Breast epithelium (tissue), 4 donors: Measurements from ENCODE around the gene MCL1. TPM values are rescaled to one million over a fixed set of nuclear protein-coding genes. Genes with fewer than 3 reads are reported as not detected.
"Not testable (repeated sequence)": the region's sequence is repeated elsewhere in the genome, so short reads cannot be mapped to it uniquely, and the experiment has no call there.

Experiments used
- DNase-seq, 2 donors: peaks; one replicate each; pipeline ENCODE4 v3.0.0-alpha.2; 2019; ENCODE audit warnings: low spot score in 2 of 2
- H3K27ac ChIP-seq, 2 donors: fragments of 200-600 bp; sonication (generic) in 1 of 2; one replicate each; pipeline ENCODE4 v1.5.1; 2016 to 2019; ENCODE audit warnings: mild to moderate bottlenecking in 1 of 2
- H3K27me3 ChIP-seq, 2 donors: fragments of 200-600 bp; sonication (generic) in 1 of 2; one replicate each; pipeline versions ENCODE4 v1.5.1 to v1.6.0; 2017 to 2019; ENCODE audit warnings: control low read depth in 1 of 2, mild to moderate bottlenecking in 1 of 2
- H3K36me3 ChIP-seq: fragments of 200-600 bp; one replicate; pipeline ENCODE4 v1.5.1; 2019
- H3K4me1 ChIP-seq, 2 donors: fragments of 200-600 bp; sonication (generic); one replicate each; pipeline ENCODE4 v1.5.1; 2016 to 2019; ENCODE audit warnings: control low read depth in 1 of 2
- H3K4me3 ChIP-seq, 3 donors: fragments of 200-600 bp; sonication (generic); 1 replicate in 2 of 3; 2 replicates in 1 of 3; pipeline ENCODE4 v1.5.1; 2016 to 2019; ENCODE audit warnings: mild to moderate bottlenecking in 3 of 3, moderate library complexity in 2 of 3
- H3K9me3 ChIP-seq, 2 donors: fragments of 200-600 bp; sonication (generic) in 1 of 2; one replicate each; pipeline ENCODE4 v1.5.1; 2016 to 2019; ENCODE audit warnings: control low read depth in 1 of 2
- POLR2A ChIP-seq: fragments of 450-650 bp; IDR thresholded peaks from one replicate; pipeline ENCODE4 v1.6.1; 2016; ENCODE audit warnings: antibody characterized with exemption, mild to moderate bottlenecking, moderate library complexity
- POLR2AphosphoS5 ChIP-seq, 3 donors: sonication (generic); formaldehyde crosslinking; IDR thresholded peaks; one replicate each; pipeline ENCODE4 v1.6.1; 2017; ENCODE audit warnings: antibody characterized with exemption in 3 of 3
- intact Hi-C: fragments of 100-400 bp; cut with DNase I; formaldehyde crosslinking; loops from one replicate; pipeline ENCODE4 v1.15.1; 2023; ENCODE audit warnings: low total_unique reads
- total RNA-seq, 3 donors: library from RNA; depleted of rRNA; stranded (reverse); fragments of >200 nt; gene quantifications; one replicate each; pipeline ENCODE4 v1.1.0, GENCODE V29; 2016
- TF ChIP-seq, protein P1 (sequence below), 3 donors: fragments of 450-650 bp; IDR thresholded peaks; one replicate each; pipeline ENCODE4 v1.5.1; 2016 to 2017; ENCODE audit warnings: antibody characterized with exemption in 3 of 3, mild to moderate bottlenecking in 3 of 3, moderate library complexity in 3 of 3

MCL1 gene
- 100 to 1,000 TPM; 257 to 535 (median 333) TPM for total RNA-seq

DNA sequence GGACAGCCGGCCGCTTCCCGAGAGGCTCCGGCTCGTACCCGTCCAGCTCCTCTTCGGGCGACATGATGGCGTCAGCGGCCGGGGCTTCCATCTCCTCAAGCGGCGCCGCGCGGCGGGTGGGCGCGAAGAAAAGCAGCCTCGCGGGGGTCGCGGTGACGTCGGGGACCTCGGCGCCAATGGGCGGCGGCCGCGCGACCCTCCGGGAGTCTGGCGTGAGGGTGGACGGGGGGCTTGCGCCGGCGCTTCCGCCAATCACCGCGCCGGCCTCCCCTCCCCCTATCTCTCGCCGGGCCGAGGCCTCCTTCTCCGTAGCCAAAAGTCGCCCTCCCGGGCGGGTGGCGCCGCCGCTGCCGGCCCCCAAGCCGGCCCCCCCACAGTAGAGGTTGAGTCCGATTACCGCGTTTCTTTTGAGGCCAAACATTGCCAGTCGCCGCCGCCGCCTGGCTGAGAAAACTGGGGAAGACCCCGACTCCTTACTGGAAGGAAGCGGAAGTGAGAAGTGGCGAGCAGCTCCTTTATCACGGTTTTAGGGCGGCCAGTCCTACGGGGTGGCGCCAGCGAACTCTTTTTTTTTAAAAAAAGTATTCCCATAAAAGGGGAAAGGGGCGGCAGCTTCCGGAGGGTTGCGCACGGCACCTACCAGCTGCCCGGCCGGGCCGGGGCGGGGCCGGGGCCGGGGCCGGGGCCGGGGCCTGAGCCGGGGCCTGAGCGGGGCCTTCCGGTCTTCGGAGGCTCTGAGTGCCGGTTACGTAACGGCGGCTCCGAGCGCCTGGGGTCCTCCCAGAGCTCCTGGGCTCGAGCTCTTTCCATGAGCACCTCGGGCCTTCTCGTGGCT lies at the start of gene MCL1:
Gene MCL1, minus strand, starts transcription at position 501 of the 835 bp plus-strand sequence. Its CDS starts 80 bp downstream, at position 421.
- H3K27me3 ChIP-seq, result no peaks in the 10 kb centered on the region
- intact Hi-C loops, result no loop called here
- no peaks in the 10 kb centered on the region for H3K9me3 ChIP-seq
- no peaks in the 10 kb centered on the region for H3K4me1 ChIP-seq
- H3K27ac ChIP-seq, result peak within 1 kb of the TSS; percentile 99 to 100
- H3K36me3 ChIP-seq, result no peaks in the 10 kb centered on the region
- DNase-seq, result peak; percentile 92 to 93
- TF ChIP-seq, protein P1, sequence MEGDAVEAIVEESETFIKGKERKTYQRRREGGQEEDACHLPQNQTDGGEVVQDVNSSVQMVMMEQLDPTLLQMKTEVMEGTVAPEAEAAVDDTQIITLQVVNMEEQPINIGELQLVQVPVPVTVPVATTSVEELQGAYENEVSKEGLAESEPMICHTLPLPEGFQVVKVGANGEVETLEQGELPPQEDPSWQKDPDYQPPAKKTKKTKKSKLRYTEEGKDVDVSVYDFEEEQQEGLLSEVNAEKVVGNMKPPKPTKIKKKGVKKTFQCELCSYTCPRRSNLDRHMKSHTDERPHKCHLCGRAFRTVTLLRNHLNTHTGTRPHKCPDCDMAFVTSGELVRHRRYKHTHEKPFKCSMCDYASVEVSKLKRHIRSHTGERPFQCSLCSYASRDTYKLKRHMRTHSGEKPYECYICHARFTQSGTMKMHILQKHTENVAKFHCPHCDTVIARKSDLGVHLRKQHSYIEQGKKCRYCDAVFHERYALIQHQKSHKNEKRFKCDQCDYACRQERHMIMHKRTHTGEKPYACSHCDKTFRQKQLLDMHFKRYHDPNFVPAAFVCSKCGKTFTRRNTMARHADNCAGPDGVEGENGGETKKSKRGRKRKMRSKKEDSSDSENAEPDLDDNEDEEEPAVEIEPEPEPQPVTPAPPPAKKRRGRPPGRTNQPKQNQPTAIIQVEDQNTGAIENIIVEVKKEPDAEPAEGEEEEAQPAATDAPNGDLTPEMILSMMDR (IDR thresholded peaks at IDR 0.05), result peak; percentile 16 to 49 (median 20)
- peak; percentile 98 to 99 (median 99) for TF ChIP-seq POLR2AphosphoS5 (IDR thresholded peaks at IDR 0.05)
- TF ChIP-seq POLR2A, result peak; percentile 98
- H3K4me3 ChIP-seq, result peak within 1 kb of the TSS; percentile 96 to 99 (median 97)

DNA sequence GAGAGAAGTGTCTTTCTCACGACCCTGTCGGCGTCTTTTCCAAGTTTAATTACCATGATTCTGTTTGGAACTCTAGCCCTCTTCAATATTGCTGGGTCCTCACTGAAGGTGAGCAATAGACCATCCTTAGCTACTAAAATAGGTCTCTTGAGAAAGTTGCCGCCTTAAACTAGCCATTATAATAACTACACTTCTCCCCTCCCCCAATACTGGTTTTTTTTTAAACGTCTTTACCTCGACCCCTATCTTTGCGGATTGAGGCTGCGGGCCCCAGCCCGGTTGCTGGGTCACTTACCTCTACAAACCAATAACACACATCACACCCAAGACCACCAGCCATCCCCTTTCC lies 49.3 kb upstream of the MCL1 start:
- no peak for TF ChIP-seq POLR2A
- TF ChIP-seq POLR2AphosphoS5 (IDR thresholded peaks at IDR 0.05), result no peak
- TF ChIP-seq, protein P1 (IDR thresholded peaks at IDR 0.05), result no peak
- intact Hi-C loops, result loop anchor here (5.0 kb wide), 1 partner anchor 66 kb away; no protein-coding TSS in a partner anchor
- H3K36me3 ChIP-seq, result no peaks in the 10 kb centered on the region
- peak overlapping the region; percentile 96 to 97 for H3K27ac ChIP-seq
- H3K27me3 ChIP-seq, result no peaks in the 10 kb centered on the region
- no peaks in the 10 kb centered on the region for H3K9me3 ChIP-seq
- H3K4me1 ChIP-seq, result peaks cover 0 to 7% of the 10 kb centered on the region in 2 donors
- no peak for DNase-seq
- peak overlapping the region; percentile 53 to 70 (median 67) for H3K4me3 ChIP-seq

DNA sequence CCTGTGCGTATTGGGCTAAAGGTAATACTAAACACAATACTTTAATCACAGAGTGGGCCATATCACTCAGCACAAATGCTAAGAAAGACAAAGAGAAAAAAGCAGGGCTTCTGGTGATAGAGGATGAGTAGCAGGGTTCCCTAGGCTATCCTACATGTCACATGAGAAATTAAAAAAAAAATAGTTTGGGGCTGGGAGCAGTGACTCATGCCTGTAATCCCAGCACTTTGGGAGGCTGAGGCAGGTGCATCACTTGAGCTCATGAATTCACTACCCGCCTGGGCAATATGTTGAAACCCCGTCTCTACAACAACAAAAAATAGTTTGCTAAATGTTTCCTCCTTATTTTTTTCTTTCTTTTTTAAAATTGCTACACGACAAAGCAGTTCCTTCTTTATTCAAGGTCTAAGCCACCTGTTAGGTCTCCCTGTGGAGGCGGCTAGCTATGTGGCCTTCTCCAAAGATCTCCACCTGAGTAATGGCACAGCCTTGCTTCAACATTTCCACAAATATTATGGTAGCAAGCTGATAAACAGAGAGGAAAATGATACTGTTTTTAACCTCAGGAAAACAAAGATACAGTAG lies 48.5 kb upstream of the MCL1 start:
- intact Hi-C loops, result loop anchor here (5.0 kb wide), 1 partner anchor 66 kb away; no protein-coding TSS in a partner anchor

DNA sequence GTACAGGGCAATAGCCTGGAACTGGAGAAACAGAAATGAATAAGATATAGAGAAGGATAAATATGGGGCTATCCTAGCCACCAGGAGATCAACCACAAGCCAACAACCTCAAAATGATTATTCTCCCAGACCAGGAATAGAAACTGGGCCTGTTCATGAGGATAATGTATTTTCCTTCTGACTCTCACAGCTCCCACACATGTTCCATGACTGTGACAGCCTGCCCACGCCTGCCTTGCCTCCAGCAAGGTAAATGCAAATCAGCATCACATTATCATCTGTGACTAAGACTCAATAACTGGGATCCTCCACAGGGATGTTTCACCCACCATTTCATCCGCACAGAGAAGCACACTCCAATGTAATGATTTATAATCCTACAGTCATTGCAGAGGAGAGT lies 46.7 kb upstream of the MCL1 start:
- Histone ChIP-seq H3K27ac (peak overlapping the region; percentile 77 to 81), H3K36me3 (no peaks in the 10 kb centered on the region), H3K4me3 (no peak overlapping the region), H3K27me3 (no peaks in the 10 kb centered on the region), H3K9me3 (no peaks in the 10 kb centered on the region), H3K4me1 (peaks cover 0 to 16% of the 10 kb centered on the region in 2 donors)
- no peak for TF ChIP-seq POLR2AphosphoS5 (IDR thresholded peaks at IDR 0.05)
- TF ChIP-seq POLR2A, result no peak
- TF ChIP-seq, protein P1 (IDR thresholded peaks at IDR 0.05), result no peak
- DNase-seq, result no peak
- intact Hi-C loops, result loop anchor here (5.0 kb wide), 1 partner anchor 64 kb away; no protein-coding TSS in a partner anchor

More for the DNA sequence above, 48.5 kb upstream of the MCL1 start:
- no peak for DNase-seq
- Histone ChIP-seq H3K4me3 (peak overlapping the region in 2 of 3 donors; percentile 67 to 70), H3K9me3 (no peaks in the 10 kb centered on the region), H3K27me3 (no peaks in the 10 kb centered on the region), H3K36me3 (no peaks in the 10 kb centered on the region), H3K27ac (peak overlapping the region in 1 of 2 donors; percentile 97), H3K4me1 (peaks cover 0 to 7% of the 10 kb centered on the region in 2 donors)
- TF ChIP-seq, protein P1 (IDR thresholded peaks at IDR 0.05), result no peak
- TF ChIP-seq POLR2AphosphoS5 (IDR thresholded peaks at IDR 0.05) (no peak), POLR2A (no peak)

DNA sequence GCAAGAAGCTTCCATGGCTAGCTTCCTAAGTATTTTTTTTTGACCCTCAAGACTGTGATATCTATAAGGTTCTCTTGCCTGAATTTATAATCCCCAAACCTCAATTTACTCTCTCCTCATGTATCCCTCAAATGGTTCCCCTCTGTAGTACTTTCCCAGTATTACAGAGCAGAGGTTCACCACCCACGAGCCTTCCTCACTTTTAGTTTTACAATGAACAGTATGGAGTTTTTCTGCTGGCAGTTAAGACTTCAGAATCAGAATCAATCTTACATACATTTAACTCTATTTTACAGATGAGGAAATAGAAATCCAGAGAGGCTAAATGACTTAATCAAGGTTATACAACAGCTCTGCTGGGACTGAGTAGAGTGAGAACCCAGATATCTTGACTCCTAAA lies 45.1 kb upstream of the MCL1 start:
- H3K36me3 ChIP-seq, H3K9me3 ChIP-seq, intact Hi-C loops, H3K27me3 ChIP-seq, H3K4me3 ChIP-seq, DNase-seq: not testable (repeated sequence)
- Histone ChIP-seq H3K4me1 (peaks cover 0 to 27% of the 10 kb centered on the region in 2 donors), H3K27ac (peak overlapping the region; percentile 77 to 81)
